ENCODE results near the gene BAZ1B. TPM values are rescaled to one million over a fixed set of nuclear protein-coding genes. Genes with fewer than 3 reads are reported as not detected.

The BAZ1B gene
- total RNA-seq, 5 donors from 2014 or later (not counting 1 experiment from before 2014, with no cell fraction given): 57.1 to 64.5 (median 63.0) TPM

Other genes starting within 250 kb of the BAZ1B start
- gene NSUN5, start 213.5 kb downstream of the BAZ1B start, total RNA-seq: 10 to 100 TPM; 33.1 to 68.3 (median 63.8) TPM
- gene TRIM50, start 194.2 kb downstream of the BAZ1B start, total RNA-seq: not detected
- gene FKBP6, start 194.1 kb downstream of the BAZ1B start, total RNA-seq: not detected
- gene FZD9, start 88.5 kb downstream of the BAZ1B start, total RNA-seq: under 1 TPM in 4 of 5 donors, not detected in 1; 0.20 to 0.55 (median 0.28) TPM
- 100 to 1,000 TPM in 2 of 5 donors, 10 to 100 TPM in 3; 56.3 to 106 (median 63.8) TPM for gene BCL7B, start 35.4 kb upstream of the BAZ1B start, total RNA-seq
- 10 to 100 TPM; 14.8 to 38.5 (median 31.6) TPM for gene TBL2, start 56.3 kb upstream of the BAZ1B start, total RNA-seq
- under 1 TPM in 3 of 5 donors, not detected in 2; 0.30 to 0.95 (median 0.58) TPM for gene MLXIPL, start 102.2 kb upstream of the BAZ1B start, total RNA-seq
- 1 to 10 TPM in 1 of 5 donors, under 1 TPM in 4; 0.36 to 1.1 (median 0.57) TPM for gene VPS37D, start 145.5 kb upstream of the BAZ1B start, total RNA-seq
- 10 to 100 TPM in 4 of 5 donors, 1 to 10 TPM in 1; 9.1 to 16.4 (median 14.7) TPM for gene DNAJC30, start 161.2 kb upstream of the BAZ1B start, total RNA-seq
- gene BUD23, start 161.3 kb upstream of the BAZ1B start, total RNA-seq: 10 to 100 TPM; 66.9 to 90.0 (median 71.2) TPM
- gene STX1A, start 197.4 kb upstream of the BAZ1B start, total RNA-seq: 10 to 100 TPM in 4 of 5 donors, 1 to 10 TPM in 1; 7.7 to 18.1 (median 13.0) TPM
- gene ABHD11, start 216.5 kb upstream of the BAZ1B start, total RNA-seq: 10 to 100 TPM; 14.5 to 24.3 (median 18.8) TPM
- gene CLDN3, start 248.0 kb upstream of the BAZ1B start, total RNA-seq: under 1 TPM in 2 of 5 donors, not detected in 3; 0.26 to 0.50 TPM

Data from T-cell (primary cell).